ENCODE measurements around the gene PITX2.
"Not testable (repeated sequence)": the region's sequence is repeated elsewhere in the genome, so short reads cannot be mapped to it uniquely, and the experiment has no call there.

The PITX2 gene

DNA sequence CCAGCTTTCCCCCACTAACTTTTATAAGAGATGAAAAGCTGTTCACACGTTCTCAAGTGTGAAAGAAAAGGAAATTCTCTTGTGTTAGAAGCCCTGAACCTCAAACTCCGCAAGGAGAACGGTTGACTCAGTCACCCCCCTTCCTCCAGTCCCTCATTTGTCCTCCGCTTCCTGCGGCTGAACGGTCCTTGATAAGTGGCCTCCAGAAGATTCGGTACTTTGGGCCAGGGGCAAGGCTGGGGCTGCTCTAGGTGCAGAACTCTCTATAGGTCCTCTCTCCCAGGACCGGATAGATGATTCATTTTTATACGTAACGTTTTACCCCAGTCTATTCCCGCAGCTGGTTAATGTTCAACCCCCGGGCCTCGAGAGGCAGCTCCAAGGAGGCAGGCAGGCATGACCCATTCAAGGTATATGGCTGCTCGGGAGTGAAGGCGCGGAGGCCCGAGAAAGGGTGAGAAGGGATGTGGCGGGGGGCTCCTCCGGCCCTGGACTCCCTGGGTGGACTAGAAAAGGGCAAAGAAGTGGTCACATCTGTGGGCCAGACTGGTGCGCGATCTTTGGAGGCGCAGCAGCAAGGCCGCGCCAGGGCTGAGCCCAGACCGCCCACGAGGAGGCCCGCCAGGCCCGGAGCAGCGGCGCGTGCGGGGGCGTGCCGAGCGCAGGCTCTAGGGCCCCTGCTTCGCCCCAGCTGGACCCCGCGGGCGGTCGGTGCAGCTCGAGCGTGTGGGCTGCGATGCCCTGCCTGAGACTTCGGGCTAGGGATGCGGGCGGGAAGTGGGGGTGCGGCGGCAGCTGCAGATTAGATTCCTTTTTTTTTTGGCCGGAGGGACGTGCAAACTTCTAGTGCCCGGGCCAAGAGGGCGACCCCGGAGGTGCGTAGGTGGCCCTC, 11.7 kb downstream of the PITX2 start:
- DNase-seq (ENCODE audit: low read depth): no peak

- DNase-seq (ENCODE audit: low read depth): no peak
These were observed 12.3 kb downstream of the PITX2 start for GRCh38 chr4:110610620-110610939.

- DNase-seq (ENCODE audit: low read depth): no peak
These were observed 13.7 kb downstream of the PITX2 start for GRCh38 chr4:110609044-110609750.

DNA sequence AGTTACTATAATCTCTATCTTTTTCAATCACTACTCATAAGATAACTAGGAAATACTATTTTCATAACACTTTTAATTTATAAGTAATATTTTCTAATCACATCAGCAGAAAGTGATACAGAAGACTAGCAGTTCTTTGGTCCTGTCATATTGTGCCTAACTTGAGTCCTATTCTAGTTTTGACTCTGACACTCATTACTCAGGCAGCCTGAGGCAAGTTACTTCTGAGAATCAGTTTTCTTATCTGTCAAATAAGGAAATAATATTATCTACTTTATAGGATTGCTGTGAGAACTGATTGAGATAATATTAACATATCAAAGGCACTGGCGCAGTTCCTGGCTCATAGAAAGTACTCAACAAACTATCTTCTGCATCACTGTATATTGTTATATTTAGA, 17.8 kb downstream of the PITX2 start:
- no peak for DNase-seq (ENCODE audit: low read depth)

- no peak for DNase-seq (ENCODE audit: low read depth)
These were observed 20.8 kb downstream of the PITX2 start for GRCh38 chr4:110602061-110602460.

DNA sequence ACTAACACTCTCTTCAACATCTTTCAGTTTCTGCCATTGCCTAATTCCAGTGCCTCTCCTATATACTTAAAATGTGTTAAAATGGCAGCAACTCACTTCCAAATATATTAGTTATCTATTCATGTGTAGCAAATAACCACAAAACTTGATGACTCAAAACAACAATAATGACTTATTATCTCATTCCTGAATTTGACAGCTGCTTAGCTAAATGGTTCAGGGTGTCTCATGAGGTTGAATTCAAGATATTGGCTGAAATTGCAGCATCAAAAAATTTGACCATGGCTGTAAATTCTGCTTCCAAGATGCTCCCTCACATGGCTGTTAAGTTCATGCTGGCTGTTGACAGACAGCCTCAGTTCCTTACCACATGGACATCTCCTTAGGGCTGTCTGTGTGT, 25.3 kb downstream of the PITX2 start:
- DNase-seq (ENCODE audit: low read depth): no peak

DNA sequence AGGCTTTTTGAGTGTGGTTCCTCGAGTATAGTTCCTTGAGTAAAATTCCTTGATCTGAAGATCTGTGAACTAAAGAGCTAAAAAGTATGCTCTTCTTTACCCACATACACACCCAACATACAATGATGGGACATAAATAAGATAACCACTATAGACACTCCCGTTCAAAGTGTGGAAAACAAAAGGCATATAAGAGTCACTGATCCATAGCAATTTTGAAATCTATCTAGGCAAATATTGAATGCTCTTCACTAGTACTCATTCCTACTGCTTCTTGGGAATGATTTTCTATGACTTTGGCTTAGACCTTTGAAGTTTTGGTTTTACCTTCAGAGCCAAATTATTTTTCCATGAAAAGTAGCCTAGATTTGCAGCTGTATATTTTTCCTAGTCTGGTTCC, 26.4 kb downstream of the PITX2 start:
- no peak for DNase-seq (ENCODE audit: low read depth)

DNA sequence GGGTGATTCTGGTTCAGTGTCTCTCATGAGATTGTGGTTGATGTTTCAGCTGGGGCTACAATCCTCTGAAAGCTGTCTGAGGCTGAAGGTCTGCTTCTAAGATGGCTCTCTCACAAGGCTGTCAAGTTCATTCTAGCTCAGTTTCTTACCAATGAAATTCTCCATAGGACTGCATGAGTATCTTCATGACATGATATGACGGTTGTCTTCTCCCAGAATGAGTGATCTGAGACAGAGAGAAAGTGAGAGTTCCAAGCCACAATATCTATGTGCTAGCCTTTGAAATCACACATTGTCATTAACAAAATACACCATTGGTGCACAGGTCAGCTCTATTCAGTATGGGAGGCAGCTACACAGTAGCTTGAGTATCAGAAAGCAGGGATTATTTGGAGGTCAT, 27.3 kb downstream of the PITX2 start:
- DNase-seq (ENCODE audit: low read depth): no peak

- DNase-seq (ENCODE audit: low read depth): no peak
These were observed 33.6 kb downstream of the PITX2 start for GRCh38 chr4:110589297-110589696.

- no peak for DNase-seq (ENCODE audit: low read depth)
These were observed 35.1 kb downstream of the PITX2 start for GRCh38 chr4:110587666-110588285.

DNA sequence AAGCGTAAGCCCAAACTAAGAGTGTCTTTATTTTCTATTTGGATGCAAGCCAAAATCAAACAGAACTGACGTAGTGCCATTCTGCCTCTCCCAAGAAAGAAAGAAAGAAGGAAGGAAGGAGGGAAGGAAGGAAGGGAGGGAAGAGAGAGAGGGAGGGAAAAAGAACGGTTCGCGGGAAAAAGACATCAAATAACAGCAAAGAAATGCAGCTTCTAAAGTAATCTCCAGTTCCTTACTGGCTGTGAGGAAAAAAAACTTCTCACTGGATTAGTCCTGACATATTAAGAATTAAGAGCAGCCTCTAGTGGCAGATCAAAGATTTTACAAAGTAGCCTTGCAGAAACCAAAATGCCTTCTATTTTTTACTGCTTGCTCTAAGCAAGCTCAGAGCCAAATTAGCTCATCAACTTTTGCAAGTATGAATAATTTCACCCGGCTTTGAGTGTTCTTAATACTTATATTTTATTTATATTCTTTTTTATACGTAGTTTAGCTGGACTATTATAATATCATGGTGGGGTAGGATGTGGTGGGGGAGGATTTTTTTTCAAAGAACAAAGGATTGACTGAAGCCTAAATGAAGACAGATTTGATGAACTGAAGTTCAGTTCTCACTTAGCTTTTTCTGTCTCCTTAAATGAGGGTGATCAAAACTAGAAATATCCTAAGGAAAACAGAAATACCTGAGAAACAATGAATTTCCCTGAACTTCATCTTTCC, 36.6 kb downstream of the PITX2 start:
- no peak for DNase-seq (ENCODE audit: low read depth)

GRCh38 chr4:110576696-110577095, 46.2 kb downstream of the PITX2 start:
- not testable (repeated sequence) for DNase-seq (ENCODE audit: low read depth)
